B cell (primary cell): ENCODE measurements around the gene BPIFB3. TPM values are rescaled to one million over a fixed set of nuclear protein-coding genes. Genes with fewer than 3 reads are reported as not detected.
A peak's percentile ranks its signal among the peaks of the same experiment; 100 is the strongest.
"Not testable (repeated sequence)": the region's sequence is repeated elsewhere in the genome, so short reads cannot be mapped to it uniquely, and the experiment has no call there.

Experiments used
- ATAC-seq: fragments of 200-7000 bp; cut with Tn5 transposase; one replicate; pipeline ENCODE4 v1.10.0; 2021; ENCODE audit warnings: low read depth, mild to moderate bottlenecking, moderate number of reproducible peaks, moderate library complexity
- CTCF ChIA-PET: fragments of 350-600 bp; sonication (Branson Sonifier 250); formaldehyde crosslinking; loops from one replicate; lab custom pipeline; 2021; ENCODE audit warnings: antibody characterized with exemption, inconsistent platforms; lab: Charles Lee
- POLR2A ChIA-PET: fragments of 350-600 bp; sonication (Branson Sonifier 250); formaldehyde crosslinking; loops from one replicate; lab custom pipeline; 2021; ENCODE audit warnings: antibody characterized with exemption; lab: Charles Lee
- DNase-seq: peaks from one replicate; pipeline ENCODE4 v3.0.0; 2013
- H2AFZ ChIP-seq: 2 replicates; pipeline ENCODE4 v1.6.1; 2012; ENCODE audit warnings: mild to moderate bottlenecking, low read depth, low read length; ENCODE audit not compliant: insufficient read depth, poor library complexity, severe bottlenecking
- H3K27ac ChIP-seq, 2 donors: 1 replicate in 1 of 2; 2 replicates in 1 of 2; pipeline ENCODE4 v1.5.1; 2012 to 2013; ENCODE audit warnings: low read length in 2 of 2, mild to moderate bottlenecking in 2 of 2, moderate library complexity in 1 of 2
- H3K27me3 ChIP-seq, 4 experiments: fragments of 200-600 bp in 1 of 4; sonication (generic) in 1 of 4; replicated peaks in 1 of 4; 1 replicate in 2 of 4; 2 replicates in 2 of 4; pipeline versions ENCODE4 v1.6.1 to v1.7.0; 2013 to 2016; ENCODE audit warnings: low read length in 3 of 4, mild to moderate bottlenecking in 2 of 4, mixed read lengths in 1 of 4, moderate library complexity in 1 of 4; ENCODE audit not compliant: insufficient read depth in 4 of 4, control insufficient read depth in 3 of 4; ENCODE audit errors: control extremely low read depth in 1 of 4
- H3K36me3 ChIP-seq, 2 experiments: replicated peaks in 1 of 2; 1 replicate in 1 of 2; 2 replicates in 1 of 2; pipeline versions ENCODE4 v1.6.1 to v1.7.1; 2013; ENCODE audit warnings: low read length in 1 of 2; ENCODE audit not compliant: insufficient read depth in 2 of 2, control insufficient read depth in 1 of 2; ENCODE audit errors: control extremely low read depth in 1 of 2, extremely low read depth in 1 of 2
- H3K4me1 ChIP-seq, 2 donors: fragments of 200-600 bp in 1 of 2; sonication (generic) in 1 of 2; 1 replicate in 1 of 2; 2 replicates in 1 of 2; pipeline versions ENCODE4 v1.5.1 to v1.6.1; 2013 to 2017; ENCODE audit warnings: low read length in 2 of 2; ENCODE audit not compliant: control insufficient read depth in 2 of 2, insufficient read depth in 2 of 2
- H3K4me2 ChIP-seq: replicated peaks from 2 replicates; pipeline ENCODE3; 2012; ENCODE audit warnings: mild to moderate bottlenecking, low read depth, low read length; ENCODE audit not compliant: poor library complexity, severe bottlenecking
- H3K4me3 ChIP-seq, 5 experiments: fragments of 200-600 bp in 1 of 5; sonication (generic) in 1 of 5; 1 replicate in 3 of 5; 2 replicates in 2 of 5; pipeline versions ENCODE4 v1.5.1 to v1.7.0; 2011 to 2016; ENCODE audit warnings: low read length in 4 of 5, mild to moderate bottlenecking in 4 of 5, low read depth in 2 of 5, control low read depth in 1 of 5, moderate library complexity in 1 of 5; ENCODE audit not compliant: insufficient read depth in 1 of 5; ENCODE audit errors: control extremely low read depth in 1 of 5, extremely low read depth in 1 of 5
- H3K79me2 ChIP-seq: fragments of 200-600 bp; sonication (generic); one replicate; pipeline ENCODE4 v1.6.0; 2016; ENCODE audit warnings: low read length; ENCODE audit not compliant: control insufficient read depth, insufficient read depth
- H3K9ac ChIP-seq: fragments of 200-600 bp; sonication (generic); 2 replicates; pipeline ENCODE4 v1.6.1; 2017; ENCODE audit warnings: mild to moderate bottlenecking, low read length, moderate library complexity
- H3K9me3 ChIP-seq, 3 donors: one replicate each; pipeline versions ENCODE4 v1.6.1 to v1.7.1; 2013; ENCODE audit warnings: low read length in 2 of 3; ENCODE audit not compliant: control insufficient read depth in 2 of 3, insufficient read depth in 1 of 3; ENCODE audit errors: control extremely low read depth in 1 of 3
- H4K20me1 ChIP-seq: 2 replicates; pipeline ENCODE4 v1.6.0; 2012; ENCODE audit warnings: mild to moderate bottlenecking, low read length; ENCODE audit not compliant: insufficient read depth, control insufficient read depth, poor library complexity, severe bottlenecking
- H3K27ac Mint-ChIP-seq: one replicate; pipeline ENCODE4 v1.8.0; 2021; ENCODE audit warnings: mixed read lengths
- H3K27me3 Mint-ChIP-seq: one replicate; pipeline ENCODE4 v1.8.0; 2021; ENCODE audit warnings: mixed read lengths
- H3K4me1 Mint-ChIP-seq: one replicate; pipeline ENCODE4 v1.8.0; 2021; ENCODE audit warnings: mixed read lengths
- H3K4me3 Mint-ChIP-seq: one replicate; pipeline ENCODE4 v1.8.0; 2021; ENCODE audit warnings: mixed read lengths
- H3K9me3 Mint-ChIP-seq: one replicate; pipeline ENCODE4 v1.8.0; 2022; ENCODE audit warnings: mixed read lengths; ENCODE audit not compliant: insufficient read depth
- EZH2 ChIP-seq: IDR thresholded peaks from 2 replicates; pipeline ENCODE4 v1.6.1; 2012; ENCODE audit warnings: borderline replicate concordance, low read depth, mild to moderate bottlenecking, moderate library complexity, low read length; ENCODE audit not compliant: insufficient read depth, poor library complexity, severe bottlenecking
- WGBS: methylation state at CpG from one replicate; pipeline ENCODE4 v1.1.5; 2013; ENCODE audit warnings: missing lambda C conversion rate; ENCODE audit not compliant: insufficient coverage; 5-methylcytosine and 5-hydroxymethylcytosine counted together
- intact Hi-C: fragments of 100-400 bp; cut with micrococcal nuclease; formaldehyde crosslinking; loops from one replicate; pipeline ENCODE4 v1.10.0; 2022
- polyA plus RNA-seq: library from polyadenylated mRNA; depleted of rRNA; stranded (reverse); fragments of >200 nt; gene quantifications from 2 replicates; pipeline ENCODE4 v1.2.3, GENCODE V29; 2012
- total RNA-seq, 2 donors: library from RNA; stranded (reverse); fragments of 120-200 nt in 1 of 2; gene quantifications; 1 replicate in 1 of 2; 2 replicates in 1 of 2; pipeline versions ENCODE4 v1.2.3 to v1.2.4, GENCODE V29; 2013 to 2022
- TF ChIP-seq, protein P1 (sequence below): fragments of 200-600 bp; IDR thresholded peaks from one replicate; pipeline ENCODE4 v1.8.0; 2022; ENCODE audit warnings: antibody characterized with exemption, mild to moderate bottlenecking

Gene BPIFB3
- total and polyA plus RNA-seq, 2 donors (not counting 1 experiment from before 2014, with no cell fraction given): not detected

DNA sequence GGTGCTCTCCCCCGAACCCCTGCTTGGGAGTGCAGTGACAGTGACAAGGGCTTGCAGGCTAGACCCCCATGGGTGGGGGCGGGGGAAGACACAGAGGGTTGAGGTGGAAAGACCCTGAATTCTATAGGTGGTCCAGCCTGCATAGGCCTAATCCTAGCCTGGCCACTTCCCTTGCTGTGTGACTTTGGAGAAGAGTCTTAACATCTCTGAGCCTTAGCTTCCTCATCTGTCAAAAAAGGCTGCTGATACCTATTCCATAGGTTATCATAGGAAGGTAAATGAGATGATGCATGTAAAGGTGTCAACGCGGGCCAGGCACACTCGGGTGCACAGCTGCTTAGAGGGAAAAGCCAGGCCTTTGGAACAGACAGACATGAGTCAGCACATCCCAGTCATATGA is 41.5 kb downstream of the BPIFB3 start:
- no peak overlapping the region for H2AFZ ChIP-seq
- Mint-ChIP-seq H3K4me3 (no peak overlapping the region), H3K27me3 (peaks cover 11% of the 10 kb centered on the region), H3K27ac (no peak overlapping the region), H3K9me3 (no peaks in the 10 kb centered on the region), H3K4me1 (no peaks in the 10 kb centered on the region)
- intact Hi-C loops: no loop called here
- H3K27me3 ChIP-seq: peaks cover 0 to 5% (median 0%) of the 10 kb centered on the region in 4 experiments
- no peaks in the 10 kb centered on the region for H3K36me3 ChIP-seq
- POLR2A ChIA-PET: no interaction called here
- H3K27ac ChIP-seq: no peak overlapping the region
- ATAC-seq: no peak
- no peaks in the 10 kb centered on the region for H3K79me2 ChIP-seq
- no peaks in the 10 kb centered on the region for H3K4me1 ChIP-seq
- DNase-seq: no peak
- WGBS: 94% methylated on average over 5 of the region's 5 CpGs
- TF ChIP-seq EZH2: no peak
- TF ChIP-seq, protein P1, sequence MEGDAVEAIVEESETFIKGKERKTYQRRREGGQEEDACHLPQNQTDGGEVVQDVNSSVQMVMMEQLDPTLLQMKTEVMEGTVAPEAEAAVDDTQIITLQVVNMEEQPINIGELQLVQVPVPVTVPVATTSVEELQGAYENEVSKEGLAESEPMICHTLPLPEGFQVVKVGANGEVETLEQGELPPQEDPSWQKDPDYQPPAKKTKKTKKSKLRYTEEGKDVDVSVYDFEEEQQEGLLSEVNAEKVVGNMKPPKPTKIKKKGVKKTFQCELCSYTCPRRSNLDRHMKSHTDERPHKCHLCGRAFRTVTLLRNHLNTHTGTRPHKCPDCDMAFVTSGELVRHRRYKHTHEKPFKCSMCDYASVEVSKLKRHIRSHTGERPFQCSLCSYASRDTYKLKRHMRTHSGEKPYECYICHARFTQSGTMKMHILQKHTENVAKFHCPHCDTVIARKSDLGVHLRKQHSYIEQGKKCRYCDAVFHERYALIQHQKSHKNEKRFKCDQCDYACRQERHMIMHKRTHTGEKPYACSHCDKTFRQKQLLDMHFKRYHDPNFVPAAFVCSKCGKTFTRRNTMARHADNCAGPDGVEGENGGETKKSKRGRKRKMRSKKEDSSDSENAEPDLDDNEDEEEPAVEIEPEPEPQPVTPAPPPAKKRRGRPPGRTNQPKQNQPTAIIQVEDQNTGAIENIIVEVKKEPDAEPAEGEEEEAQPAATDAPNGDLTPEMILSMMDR: no peak
- H3K4me3 ChIP-seq: no peak overlapping the region
- no peaks in the 10 kb centered on the region for H4K20me1 ChIP-seq
- CTCF ChIA-PET: interaction anchor here (3.2 kb wide), 1 partner anchor 194 kb away, joined by 25 read pairs; no protein-coding TSS in a partner anchor
- H3K4me2 ChIP-seq: no peak overlapping the region
- no peaks in the 10 kb centered on the region for H3K9me3 ChIP-seq
- no peak overlapping the region for H3K9ac ChIP-seq

GRCh38 chr20:33095902-33096584 is 42.3 kb downstream of the BPIFB3 start:
- POLR2A ChIA-PET, H2AFZ ChIP-seq, H3K36me3 ChIP-seq, H3K4me3 ChIP-seq, H3K4me3 Mint-ChIP-seq, H3K4me1 ChIP-seq, H3K9me3 Mint-ChIP-seq, H3K79me2 ChIP-seq, H3K9ac ChIP-seq, intact Hi-C loops, ATAC-seq, H4K20me1 ChIP-seq, H3K4me1 Mint-ChIP-seq, H3K9me3 ChIP-seq, H3K27ac Mint-ChIP-seq, H3K4me2 ChIP-seq, H3K27me3 ChIP-seq, H3K27ac ChIP-seq: not testable (repeated sequence)
- 54% methylated on average over 5 of the region's 6 CpGs for WGBS
- CTCF ChIA-PET: interaction anchor here (0.6 to 3.2 kb wide), 4 partner anchors 186 to 198 kb away, joined by 3 to 25 read pairs (median 3); no protein-coding TSS in a partner anchor
- peak; percentile 56 for DNase-seq
- TF ChIP-seq, protein P1: peak; percentile 66
- peaks cover 11% of the 10 kb centered on the region for H3K27me3 Mint-ChIP-seq
